ENCODE results near the gene TSSK1B.
"Not testable (repeated sequence)": the region's sequence is repeated elsewhere in the genome, so short reads cannot be mapped to it uniquely, and the experiment has no call there.

TSSK1B gene

GRCh38 chr5:113434889-113435288, at the start of gene TSSK1B:
TSSK1B (minus strand) TSS chr5:113434989; CDS start chr5:113434839, 150 bp downstream.
- DNase-seq (ENCODE audit: low read depth in 3 of 3) = no peak

GRCh38 chr5:113480243-113480642, 45.5 kb upstream of the TSSK1B start:
- DNase-seq (ENCODE audit: low read depth in 3 of 3) = no peak

GRCh38 chr5:113478691-113479090, 43.9 kb upstream of the TSSK1B start:
- no peak for DNase-seq (ENCODE audit: low read depth in 3 of 3)

GRCh38 chr5:113474100-113474728, 39.4 kb upstream of the TSSK1B start:
- no peak for DNase-seq (ENCODE audit: low read depth in 3 of 3)

- no peak for DNase-seq (ENCODE audit: low read depth in 3 of 3)
Measured at GRCh38 chr5:113463032-113463431, 28.2 kb upstream of the TSSK1B start.

GRCh38 chr5:113457106-113457505, 22.3 kb upstream of the TSSK1B start:
- DNase-seq (ENCODE audit: low read depth in 3 of 3) = not testable (repeated sequence)

GRCh38 chr5:113452941-113453340, 18.2 kb upstream of the TSSK1B start:
- DNase-seq (ENCODE audit: low read depth in 3 of 3) = no peak

- no peak for DNase-seq (ENCODE audit: low read depth in 3 of 3)
Measured at GRCh38 chr5:113451797-113452196, 17.0 kb upstream of the TSSK1B start.

- no peak for DNase-seq (ENCODE audit: low read depth in 3 of 3)
Measured at GRCh38 chr5:113450929-113451328, 16.1 kb upstream of the TSSK1B start.

GRCh38 chr5:113450462-113450861, 15.7 kb upstream of the TSSK1B start:
- DNase-seq (ENCODE audit: low read depth in 3 of 3) = no peak

- DNase-seq (ENCODE audit: low read depth in 3 of 3) = no peak
Measured at GRCh38 chr5:113448252-113448651, 13.5 kb upstream of the TSSK1B start.

GRCh38 chr5:113447498-113448050, 12.8 kb upstream of the TSSK1B start:
- DNase-seq (ENCODE audit: low read depth in 3 of 3) = no peak

- no peak for DNase-seq (ENCODE audit: low read depth in 3 of 3)
Measured at GRCh38 chr5:113446358-113446927, 11.7 kb upstream of the TSSK1B start.

- no peak for DNase-seq (ENCODE audit: low read depth in 3 of 3)
Measured at GRCh38 chr5:113437111-113437510, 2.3 kb upstream of the TSSK1B start.

- no peak for DNase-seq (ENCODE audit: low read depth in 3 of 3)
Measured at GRCh38 chr5:113435575-113435974, 786 bp upstream of the TSSK1B start.

- no peak for DNase-seq (ENCODE audit: low read depth in 3 of 3)
Measured at GRCh38 chr5:113433862-113434612, 752 bp downstream of the TSSK1B start.

- DNase-seq (ENCODE audit: low read depth in 3 of 3) = no peak
Measured at GRCh38 chr5:113433071-113433470, 1.7 kb downstream of the TSSK1B start.

GRCh38 chr5:113427871-113428574, 6.8 kb downstream of the TSSK1B start:
- no peak for DNase-seq (ENCODE audit: low read depth in 3 of 3)

GRCh38 chr5:113425909-113426308, 8.9 kb downstream of the TSSK1B start:
- no peak for DNase-seq (ENCODE audit: low read depth in 3 of 3)

GRCh38 chr5:113421693-113422092, 13.1 kb downstream of the TSSK1B start:
- DNase-seq (ENCODE audit: low read depth in 3 of 3) = no peak

- DNase-seq (ENCODE audit: low read depth in 3 of 3) = no peak
Measured at GRCh38 chr5:113405530-113405929, 29.3 kb downstream of the TSSK1B start.

GRCh38 chr5:113404269-113404668, 30.5 kb downstream of the TSSK1B start:
- no peak for DNase-seq (ENCODE audit: low read depth in 3 of 3)
